GM12801 (cell line): ENCODE data around the gene DELE1.

Experiments used
- CTCF ChIP-seq: IDR thresholded peaks from one replicate; pipeline ENCODE4 v1.5.1; 2011; ENCODE audit warnings: control low read depth; ENCODE audit not compliant: insufficient read length; ENCODE audit errors: extremely low read depth

DELE1 gene

GRCh38 chr5:141965071-141965470 lies 41.4 kb downstream of the DELE1 start:
- no peak for TF ChIP-seq CTCF

DNA sequence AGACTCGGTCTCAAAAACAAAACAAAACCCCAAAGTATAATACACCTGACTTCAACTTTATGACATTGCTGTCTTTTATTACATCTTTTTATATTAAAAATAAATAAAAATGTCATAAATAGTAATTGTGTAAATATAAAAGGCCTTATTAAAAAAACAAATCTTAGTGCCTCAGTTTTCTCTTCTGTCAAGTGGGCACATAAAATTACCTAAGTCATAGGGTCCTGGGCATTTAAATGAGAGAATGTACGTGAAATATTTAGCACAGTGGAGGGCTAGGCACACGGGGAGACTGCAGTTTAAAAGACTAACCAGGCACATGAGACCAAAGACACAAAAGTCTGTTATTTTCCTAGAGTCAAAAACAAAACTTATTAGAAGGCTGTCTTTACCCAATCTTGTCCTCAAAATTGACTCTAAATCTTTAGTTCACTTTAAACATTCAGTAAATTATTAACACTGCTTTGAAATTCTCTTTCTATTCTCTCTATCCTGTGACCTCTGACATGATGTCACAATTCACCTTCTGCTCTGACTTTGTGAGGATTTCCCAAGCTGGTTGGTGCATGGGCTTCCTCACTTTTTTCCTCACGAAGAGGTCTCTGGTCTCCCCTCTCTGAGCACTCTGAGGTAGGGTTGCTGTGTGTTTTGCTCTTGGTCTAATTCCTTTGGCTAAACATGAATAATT lies 42.7 kb downstream of the DELE1 start:
- TF ChIP-seq CTCF: no peak

GRCh38 chr5:141966963-141967333 lies 43.3 kb downstream of the DELE1 start:
- no peak for TF ChIP-seq CTCF

GRCh38 chr5:141968914-141969608 lies 45.4 kb downstream of the DELE1 start, which contains the start of gene RNF14:
Gene RNF14 (plus strand): TSS chr5:141969105. CDS start chr5:141973589, 4,484 bp downstream.
- TF ChIP-seq CTCF: peak; percentile 63

DNA sequence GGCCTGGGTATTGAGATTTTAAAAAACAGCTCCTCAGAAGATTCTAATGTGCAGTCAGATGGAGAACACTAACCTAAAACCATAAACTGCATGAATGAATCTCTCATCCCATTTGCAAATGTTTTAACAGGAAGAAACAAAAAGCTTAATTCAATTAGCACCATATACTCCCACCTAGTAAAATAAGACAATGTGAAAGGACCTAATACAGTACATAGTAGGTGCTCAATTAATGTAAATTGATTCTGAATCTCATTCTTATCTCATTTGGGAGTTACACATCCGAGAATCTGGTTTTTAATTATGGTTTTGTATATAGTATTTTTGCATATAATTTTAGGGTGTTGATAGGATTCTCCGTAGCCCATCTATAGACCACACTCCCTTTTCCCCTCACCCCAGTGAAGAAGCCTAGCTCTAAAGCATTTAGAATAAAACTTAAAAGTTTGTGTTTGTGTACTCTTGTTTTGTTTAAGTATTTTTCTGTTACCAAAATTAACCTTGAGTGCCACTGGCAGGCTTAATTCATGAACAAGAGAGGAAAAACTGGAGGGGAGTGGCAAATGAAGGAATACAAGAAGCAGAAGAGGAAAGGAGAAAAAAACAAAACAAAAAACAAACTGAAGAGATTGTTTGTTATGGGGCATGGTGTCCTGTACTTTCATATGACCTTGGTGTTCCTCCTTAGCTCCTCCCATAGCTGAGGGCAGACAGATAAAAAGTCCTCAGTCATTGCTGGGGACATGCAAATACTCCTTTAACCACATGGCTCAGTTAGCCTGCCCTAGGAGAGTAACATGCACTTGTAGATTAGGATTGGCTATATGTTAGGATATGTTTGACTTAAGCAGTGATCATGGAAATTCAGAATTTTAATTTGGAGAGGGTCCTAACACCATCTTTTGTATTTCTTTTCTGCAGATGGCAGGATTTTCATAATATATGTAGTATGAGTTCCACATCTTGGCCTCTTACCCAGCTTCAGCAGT lies 46.4 kb downstream of the DELE1 start:
- no peak for TF ChIP-seq CTCF

- no peak for TF ChIP-seq CTCF
These were observed 50.4 kb downstream of the DELE1 start for GRCh38 chr5:141973871-141974595.

DNA sequence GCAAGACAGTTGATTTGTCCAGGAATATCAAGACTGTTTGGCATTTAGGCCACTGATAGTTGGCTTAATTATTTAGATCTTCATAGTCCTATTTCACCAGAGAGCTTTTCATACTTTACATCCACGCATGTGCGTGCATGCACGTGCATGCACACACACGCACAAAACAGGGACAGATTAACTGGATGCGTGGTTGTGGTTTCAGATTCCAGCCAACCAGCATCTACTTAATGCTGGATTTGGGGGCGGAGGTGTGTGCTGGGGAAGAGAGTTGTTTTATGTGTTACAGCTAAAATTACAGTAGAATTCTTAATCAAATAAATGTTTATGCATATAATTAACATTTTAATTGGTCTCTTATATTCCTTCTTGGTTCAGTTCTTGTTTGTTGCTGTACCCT lies 52.5 kb downstream of the DELE1 start:
- no peak for TF ChIP-seq CTCF
